Muscle of arm (tissue), 12 donors: Measurements from ENCODE around the gene PRR23A. TPM values are rescaled to one million over a fixed set of nuclear protein-coding genes. Genes with fewer than 3 reads are reported as not detected.

ENCODE experiments used
- DNase-seq: peaks from one replicate; pipeline ENCODE4 v3.0.0-alpha.2; 2013
- polyA plus RNA-seq, 12 donors: library from polyadenylated mRNA; unstranded; fragments of 120-200 nt; gene quantifications; one replicate each; pipeline ENCODE4 v1.2.1, GENCODE V29; 2013; ENCODE audit not compliant: insufficient read length in 12 of 12

PRR23A gene
- polyA plus RNA-seq, 12 donors = not detected

GRCh38 chr3:138974462-138974861, 31.6 kb downstream of the PRR23A start:
- no peak for DNase-seq

DNA sequence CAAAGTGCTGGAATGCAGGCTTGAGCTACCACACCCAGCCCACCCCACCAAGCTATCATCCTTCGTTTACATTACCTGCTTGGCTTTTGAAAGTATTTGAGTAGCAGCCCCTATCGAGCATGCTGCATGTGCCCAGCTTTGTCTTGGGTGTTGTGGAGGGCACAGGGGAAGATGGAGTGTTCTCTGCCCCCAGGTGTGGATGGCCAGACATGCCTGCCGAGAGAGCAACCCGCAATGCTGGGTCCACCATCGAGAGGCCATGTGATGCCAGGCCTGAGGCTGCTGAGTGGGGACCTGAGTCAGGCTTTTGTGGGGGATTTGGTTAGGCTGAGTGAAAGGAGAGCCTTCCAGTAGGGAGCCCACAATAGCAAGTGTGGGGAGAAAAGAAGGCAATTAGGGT, 33.1 kb downstream of the PRR23A start:
- no peak for DNase-seq

- no peak for DNase-seq
These were observed 34.2 kb downstream of the PRR23A start for GRCh38 chr3:138971766-138972320.

GRCh38 chr3:138964923-138965322, 41.1 kb downstream of the PRR23A start:
- no peak for DNase-seq

GRCh38 chr3:138964264-138964663, 41.8 kb downstream of the PRR23A start:
- DNase-seq = no peak

- DNase-seq = no peak
These were observed 43.1 kb downstream of the PRR23A start for GRCh38 chr3:138962854-138963560.

GRCh38 chr3:138960417-138960852, 45.6 kb downstream of the PRR23A start:
- DNase-seq = no peak

Other genes starting within 250 kb of the PRR23A start
- 10 to 100 TPM in 10 of 12 donors, 1 to 10 TPM in 1, not detected in 1; 9.6 to 16.9 (median 12.7) TPM for gene PIK3CB, start 171.3 kb downstream of the PRR23A start, polyA plus RNA-seq
- under 1 TPM in 3 of 12 donors, not detected in 9; 0.05 to 0.14 (median 0.06) TPM for gene FOXL2, start 59.1 kb downstream of the PRR23A start, polyA plus RNA-seq
- under 1 TPM in 4 of 12 donors, not detected in 8; 0.07 to 0.26 (median 0.10) TPM for gene FOXL2NB, start 59.1 kb downstream of the PRR23A start, polyA plus RNA-seq
- not detected for gene PRR23B, start 14.7 kb upstream of the PRR23A start, polyA plus RNA-seq
- gene PRR23C, start 38.6 kb upstream of the PRR23A start, polyA plus RNA-seq = under 1 TPM in 1 of 12 donors, not detected in 11; 0.07 TPM